GM19240 (cell line): ENCODE results near the gene P2RY6.

ENCODE experiments used
- DNase-seq: peaks from one replicate; pipeline ENCODE4 v3.0.0; 2011; ENCODE audit warnings: low spot score; ENCODE audit not compliant: insufficient read length

P2RY6 gene

DNA sequence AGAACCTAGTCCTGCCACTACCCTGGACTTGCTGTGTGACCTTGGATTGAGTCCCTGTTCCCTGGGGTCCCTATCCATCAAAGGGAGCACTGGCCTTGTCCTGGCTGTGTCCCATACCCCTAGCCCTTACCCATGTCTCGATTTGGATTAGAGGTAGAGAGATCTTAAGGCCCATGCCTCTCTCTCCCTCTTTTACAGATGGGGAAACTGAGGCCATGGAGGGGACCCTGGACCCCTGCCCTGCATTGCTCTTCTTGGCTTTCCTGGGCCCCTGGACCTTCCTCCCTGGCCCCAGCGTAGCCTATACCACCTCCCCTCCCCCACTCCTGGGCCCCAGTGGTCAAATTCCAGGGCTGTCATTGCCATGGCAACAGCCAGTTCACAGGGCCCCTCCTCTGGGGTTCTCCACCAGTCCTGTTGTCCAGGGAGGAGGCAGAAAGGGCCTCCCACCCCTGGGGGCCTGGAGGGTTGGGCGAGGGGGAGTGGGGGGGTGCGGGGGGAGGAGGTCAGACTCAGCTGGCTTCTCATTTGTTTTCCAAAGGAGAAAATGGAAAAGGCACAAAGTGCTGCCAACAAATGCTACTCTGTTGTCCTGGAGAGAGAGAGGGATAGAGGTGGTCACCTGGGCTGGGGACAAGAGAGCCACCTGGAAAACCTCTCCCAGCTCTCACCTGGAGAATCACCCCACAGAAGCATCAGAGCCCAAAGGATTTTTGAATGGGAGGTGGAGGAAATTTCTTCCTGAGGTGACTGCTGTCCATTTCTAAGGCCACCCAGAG, 59.2 kb downstream of the P2RY6 start:
- DNase-seq: no peak

DNA sequence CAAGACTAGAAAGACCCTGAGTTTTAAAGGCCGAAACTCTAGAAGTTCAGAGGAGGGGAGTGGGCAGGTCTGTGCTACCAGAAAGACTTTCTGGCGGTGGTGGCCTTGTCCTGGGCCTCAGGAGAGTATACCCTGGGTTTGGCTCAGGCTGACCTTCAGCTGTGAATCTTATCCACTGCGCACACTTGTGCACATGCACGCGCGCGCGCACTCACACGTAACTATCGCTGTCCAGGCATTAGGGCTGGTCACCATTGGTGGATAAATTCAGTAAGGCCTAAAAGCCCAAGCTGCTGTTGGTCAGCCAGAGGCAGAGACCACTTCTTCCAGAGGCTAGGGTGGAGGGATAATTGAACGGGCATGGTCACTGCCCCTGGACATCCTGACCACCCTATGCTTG, 61.0 kb downstream of the P2RY6 start:
- DNase-seq: no peak

DNA sequence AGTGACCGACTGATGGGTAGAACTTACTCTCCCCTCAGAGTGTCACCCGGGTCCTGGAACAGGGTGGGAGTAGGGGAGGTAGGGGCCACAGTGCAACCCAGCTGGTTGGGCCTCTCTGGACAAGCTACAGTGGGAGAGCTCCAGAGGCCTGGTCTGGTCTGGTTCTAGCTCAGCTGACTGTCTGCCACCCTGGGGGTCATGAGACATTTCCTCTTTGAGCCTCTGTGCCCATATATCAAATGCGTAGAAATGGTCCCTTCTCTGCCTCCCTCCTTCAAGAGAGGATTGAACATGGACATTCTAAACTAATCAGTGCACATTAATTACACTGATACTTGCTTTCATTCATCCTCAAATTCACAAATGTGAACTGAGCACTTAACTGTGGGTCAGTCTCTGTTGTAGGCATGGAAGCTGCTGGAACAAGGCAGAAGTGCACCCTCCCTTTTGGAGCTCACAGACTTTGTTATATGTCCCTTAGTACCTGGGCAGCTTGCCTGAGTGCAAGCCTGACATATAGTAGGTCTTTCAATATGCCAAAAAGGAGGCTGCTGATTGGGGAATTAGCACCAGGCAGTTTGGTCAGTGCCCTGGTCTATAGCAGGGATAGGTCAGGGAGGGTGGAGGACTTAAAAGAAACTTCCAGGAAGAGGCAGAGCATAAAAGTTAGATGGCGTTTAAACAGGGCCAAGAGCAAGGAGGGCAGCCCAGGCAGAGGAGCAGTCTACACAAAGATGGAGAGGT, 61.7 kb downstream of the P2RY6 start:
- no peak for DNase-seq

DNA sequence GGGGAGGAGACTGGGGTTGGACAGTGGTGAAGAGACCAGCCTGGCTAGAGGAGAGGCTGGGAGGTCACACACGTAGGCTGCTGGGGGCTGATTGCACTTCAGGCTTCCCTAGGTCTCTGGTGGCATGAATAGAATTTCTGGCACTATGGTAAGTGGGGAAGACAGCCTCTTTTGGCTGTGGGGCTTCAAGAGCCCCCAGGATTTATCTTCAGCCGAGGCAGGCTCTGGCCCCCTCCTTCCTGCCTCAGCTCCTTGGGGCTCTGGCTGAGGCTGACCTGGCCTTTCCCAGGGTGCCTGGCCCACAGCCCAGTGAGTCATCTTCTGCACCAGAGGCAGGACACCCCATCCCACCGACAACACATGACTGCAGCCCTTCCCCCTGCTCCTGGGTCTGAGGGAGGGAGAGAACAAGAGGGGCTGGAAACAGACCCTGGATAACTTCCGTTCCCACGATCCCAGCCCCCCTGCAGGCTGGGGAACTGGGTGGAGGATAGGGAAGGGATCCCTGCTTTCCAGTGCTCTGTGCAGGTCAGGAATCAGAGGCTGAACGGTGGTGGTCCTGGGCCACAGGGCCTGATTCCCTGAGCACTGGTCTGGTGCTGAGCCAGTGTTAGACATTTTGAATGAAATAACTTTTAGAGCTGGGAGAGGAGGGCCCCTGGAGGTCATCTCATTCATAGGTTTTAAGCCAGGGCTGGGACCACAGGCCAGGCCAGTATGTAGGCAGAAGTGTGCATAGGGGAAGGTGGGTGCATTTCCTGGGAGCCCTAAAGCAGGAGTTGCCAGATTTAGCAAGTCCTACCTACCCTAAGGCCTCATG, 62.5 kb downstream of the P2RY6 start:
- no peak for DNase-seq

DNA sequence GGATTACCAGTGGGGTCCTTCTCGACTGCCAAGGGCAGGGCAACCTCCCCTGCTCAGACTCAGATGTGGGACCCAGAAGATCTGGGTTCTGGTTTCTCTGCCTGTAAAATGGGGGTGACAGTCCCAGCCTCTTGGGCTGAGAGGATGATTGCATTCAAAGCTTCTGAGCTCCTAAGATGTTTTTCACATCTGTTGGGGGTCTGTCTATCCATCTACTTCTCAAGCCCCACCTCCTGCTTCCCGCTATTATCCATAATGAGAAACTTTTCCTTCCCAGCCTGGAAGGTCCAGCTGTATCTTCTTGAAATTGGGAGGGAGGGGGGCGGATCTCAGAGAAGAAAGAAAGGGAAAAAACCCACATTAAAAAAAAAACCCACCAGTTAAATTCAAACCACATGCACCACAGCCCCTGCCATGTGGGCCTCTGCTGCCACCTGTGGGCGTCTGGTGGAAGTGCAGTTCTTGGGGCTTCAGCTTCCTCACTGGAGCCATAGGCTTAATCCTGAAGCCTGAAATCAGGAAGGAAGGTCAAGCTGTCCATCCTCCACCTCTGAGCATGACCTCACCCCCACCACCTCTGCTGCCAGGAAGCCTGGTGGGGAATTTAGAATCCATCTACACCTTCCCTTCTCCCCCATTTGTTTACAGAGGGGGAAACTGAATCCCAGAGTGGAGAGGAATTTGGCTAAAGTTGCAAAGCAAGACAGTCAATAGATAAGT, 63.2 kb downstream of the P2RY6 start:
- DNase-seq: peak; percentile 90

DNA sequence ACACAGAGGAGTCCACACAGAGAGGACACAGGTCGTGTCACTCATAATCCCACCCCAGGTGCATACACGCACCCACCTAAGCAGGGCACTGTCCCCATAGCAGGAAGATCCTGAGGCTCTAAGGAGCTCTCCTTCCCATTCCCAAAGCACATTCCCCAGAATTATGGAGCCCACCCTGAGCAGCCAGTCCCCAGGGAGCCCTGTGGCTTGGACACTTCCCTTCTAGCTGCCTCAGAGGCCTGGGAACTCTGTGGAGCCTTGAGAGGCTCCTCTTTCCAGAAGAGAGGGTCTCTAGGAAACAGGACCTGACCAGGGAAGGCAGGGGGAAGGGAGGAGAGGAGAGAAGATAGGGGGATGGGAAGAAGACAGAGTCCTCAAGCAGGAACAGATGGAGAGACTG, 65.7 kb downstream of the P2RY6 start:
- DNase-seq: no peak

DNA sequence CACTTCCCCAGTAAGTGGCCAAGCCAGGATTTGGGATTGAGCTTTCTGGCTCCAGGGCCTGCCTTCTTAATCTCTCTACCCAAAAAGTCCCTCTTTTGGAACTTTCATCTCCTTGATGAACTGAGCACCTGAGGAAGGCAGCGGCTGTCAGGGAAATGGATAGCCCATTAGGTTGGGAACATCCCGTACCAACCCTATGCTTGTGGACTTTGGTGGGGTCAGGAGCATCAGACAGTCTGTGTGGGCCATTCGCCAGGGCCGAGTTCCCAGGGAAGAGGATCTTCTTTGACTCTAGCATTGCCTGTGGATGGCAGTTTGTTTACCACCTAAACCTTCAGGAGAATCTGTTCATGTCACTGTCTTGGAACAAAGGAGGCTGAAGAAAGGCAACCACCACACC, 66.1 kb downstream of the P2RY6 start:
- no peak for DNase-seq

DNA sequence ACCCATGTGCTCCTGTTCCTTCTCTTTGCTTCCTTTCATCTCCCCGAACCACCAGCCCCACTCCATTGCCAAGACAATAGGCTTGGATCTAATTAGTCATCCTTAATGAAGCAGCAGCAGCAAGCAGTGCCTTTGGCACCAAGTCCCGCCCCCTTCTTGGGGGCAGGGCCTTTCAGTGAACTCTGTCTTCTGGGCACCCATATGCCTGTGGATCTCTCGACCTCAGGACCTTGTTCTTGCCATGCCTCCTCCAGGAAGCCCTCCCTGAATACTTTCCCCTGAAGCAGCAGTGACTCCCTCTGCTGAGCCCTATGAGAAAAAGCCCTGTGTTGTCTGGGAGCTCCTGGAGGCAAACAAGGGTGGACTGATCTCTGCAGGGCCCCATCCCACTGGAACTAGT, 68.0 kb downstream of the P2RY6 start:
- DNase-seq: no peak

DNA sequence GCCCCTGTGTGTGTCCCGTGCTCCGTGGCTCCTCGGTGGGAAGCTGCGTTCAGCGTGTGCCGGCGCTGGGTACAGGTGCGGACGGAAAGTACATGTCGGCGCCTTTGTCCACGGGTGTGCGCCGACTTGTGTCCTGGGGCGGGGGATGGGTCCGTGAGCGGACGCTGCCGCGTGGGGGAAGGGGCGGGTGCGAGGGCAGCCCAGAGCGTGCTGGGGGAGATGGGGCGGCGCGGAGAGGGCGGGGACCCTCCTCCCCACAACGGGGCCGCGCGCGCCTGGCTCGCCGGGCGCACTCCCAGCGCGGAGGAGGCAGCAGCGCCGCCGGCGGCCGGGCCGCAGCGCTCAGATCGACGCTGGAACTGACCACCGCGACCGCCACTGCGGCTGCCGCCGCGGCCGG, 70.5 kb downstream of the P2RY6 start:
- no peak for DNase-seq

DNA sequence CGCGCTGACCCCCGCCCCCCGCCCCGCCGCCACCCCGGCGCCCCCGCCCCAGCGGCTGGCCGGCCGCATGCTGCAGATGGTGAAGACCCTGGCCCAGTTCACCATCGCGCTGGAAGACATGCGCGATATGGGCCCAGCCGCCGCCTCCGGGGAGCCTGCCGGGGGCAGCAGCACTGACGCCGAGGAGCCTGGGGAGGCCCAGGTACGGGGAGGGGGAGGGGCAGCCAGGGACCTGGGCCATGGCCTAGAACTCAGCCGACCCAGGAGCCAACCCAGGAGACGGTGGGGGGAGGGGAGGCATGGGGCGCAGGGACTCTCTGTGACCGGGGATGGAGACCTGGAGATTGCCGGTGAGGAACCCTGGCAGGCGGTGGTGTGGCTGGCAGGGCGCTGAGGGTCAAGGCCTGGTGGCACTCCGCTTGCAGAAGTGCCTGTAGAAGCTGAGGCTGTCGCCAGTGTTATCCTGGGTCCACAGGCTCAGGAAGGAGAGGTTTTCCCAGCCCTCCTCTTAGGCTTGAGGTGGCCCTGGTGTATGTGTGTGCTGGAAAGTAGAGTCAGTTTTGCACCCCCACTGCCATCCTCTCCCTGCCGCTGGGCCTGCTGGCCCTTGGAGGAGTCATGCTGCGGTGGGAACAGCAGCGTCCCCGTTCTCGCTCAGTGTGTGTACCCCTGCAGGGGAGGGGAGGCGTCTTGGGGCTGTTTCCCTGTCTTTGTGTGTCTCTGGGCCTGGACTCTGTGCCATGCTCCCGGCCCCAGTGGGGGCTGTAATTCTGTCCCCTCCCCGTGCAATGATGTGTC, 71.1 kb downstream of the P2RY6 start:
- DNase-seq: no peak

DNA sequence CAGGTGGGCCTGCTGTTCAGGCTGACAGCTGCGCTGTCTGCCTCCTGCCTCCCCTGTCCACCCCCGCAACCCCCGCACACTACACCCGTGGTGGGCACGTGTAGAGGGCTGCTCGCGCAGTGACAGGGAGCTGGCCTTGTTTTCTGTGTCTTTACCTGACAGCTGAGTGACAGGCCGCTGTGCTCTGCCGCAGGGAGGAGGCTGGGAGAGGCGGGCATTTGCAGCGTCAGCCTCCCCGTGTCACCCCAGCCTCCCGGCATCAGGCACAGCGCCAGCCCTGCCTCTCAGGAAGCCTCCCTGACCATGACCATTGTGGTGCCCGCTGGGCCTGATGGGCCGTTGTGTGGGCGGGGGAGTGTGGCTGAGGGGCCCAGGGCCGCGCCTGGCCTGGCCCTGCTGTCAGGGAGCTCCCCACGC, 72.1 kb downstream of the P2RY6 start:
- no peak for DNase-seq

DNA sequence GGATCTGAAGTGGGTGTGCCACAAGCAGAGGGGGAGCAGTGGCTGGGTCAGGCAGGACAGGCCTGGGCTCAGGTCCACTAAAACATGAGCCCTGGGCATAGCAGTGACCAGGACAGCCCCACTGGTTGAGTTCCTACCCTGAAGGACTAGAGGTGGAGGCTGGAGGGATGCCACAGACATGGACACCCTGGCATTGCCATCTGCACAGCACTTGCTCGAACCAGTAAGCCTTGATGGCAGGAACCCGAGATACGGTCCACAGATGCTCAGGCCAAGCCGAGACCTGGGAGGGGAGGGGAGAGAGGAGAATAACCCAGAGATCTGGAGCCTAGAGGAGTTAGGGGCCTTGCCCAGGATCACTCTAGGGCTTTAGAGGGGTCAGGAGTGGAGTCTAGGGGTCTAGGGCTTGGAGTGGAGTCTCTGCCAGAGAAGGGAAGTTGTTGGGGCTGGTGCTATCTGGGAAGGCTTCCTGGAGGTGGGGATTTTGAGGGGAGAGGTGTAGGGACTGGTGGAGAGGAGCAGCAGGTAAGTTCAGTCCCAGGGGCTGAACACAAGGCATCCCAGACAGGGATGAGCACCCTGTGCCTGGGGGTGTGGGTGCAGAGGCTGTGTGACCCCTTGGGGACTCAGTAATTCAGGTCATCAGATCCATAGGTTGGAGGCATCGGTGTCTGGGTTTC, 73.5 kb downstream of the P2RY6 start:
- no peak for DNase-seq

DNA sequence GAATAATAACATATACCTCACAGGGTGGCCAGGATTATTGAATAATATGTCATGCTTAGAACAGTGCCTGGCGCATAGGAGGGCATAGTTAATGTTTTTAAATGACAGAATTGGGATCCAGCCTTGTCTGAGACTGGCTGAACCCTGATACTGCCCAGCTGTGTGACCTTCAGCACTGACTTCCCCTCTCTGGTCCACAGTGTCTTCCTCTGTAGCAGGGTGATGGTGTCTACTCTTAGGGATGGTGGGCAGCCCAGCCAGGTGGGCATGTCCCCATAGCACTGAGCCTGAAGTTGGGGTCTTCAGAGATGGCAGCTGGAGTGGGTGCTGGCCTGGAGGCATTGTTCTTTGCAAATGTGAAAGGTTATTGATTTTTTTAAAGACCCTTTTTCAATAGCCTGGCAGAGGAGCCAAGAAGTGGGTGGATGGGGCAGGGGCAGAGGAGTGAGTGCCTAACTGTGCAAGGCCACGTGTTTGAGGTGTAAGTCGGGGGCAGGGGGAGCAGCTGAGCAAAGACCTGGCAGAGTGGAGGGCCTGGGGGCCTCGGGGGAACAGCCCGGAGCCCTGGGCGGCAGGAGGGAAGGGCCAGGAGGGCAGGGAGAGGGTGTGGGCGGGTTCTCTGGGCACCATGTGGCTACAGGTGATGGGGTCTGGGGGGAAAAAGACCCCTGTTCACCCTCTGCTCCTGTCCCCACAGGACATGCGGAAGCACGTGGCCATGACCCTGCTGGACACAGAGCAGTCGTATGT, 74.2 kb downstream of the P2RY6 start:
- no peak for DNase-seq

DNA sequence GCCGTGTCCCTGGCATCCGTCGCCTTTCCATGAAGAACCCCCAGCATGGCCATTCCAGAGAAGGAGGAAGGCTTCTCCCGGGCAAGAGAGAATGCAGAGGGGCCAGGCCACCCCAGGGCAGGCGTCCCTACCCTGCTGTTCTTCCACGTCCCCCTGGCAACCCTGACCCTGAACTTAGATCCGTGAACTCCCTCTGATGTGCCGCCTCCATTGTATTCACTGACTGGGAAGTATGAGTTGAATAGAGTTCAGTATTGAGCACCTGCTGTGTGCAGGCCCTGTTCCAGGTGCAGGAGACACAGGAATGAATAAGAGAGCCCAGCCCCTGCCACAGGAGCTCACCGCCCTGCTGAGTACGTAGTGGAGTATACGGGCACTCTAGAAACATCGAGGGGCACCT, 74.9 kb downstream of the P2RY6 start:
- DNase-seq: no peak
